ENCODE data around the gene WDR47. TPM values are rescaled to one million over a fixed set of nuclear protein-coding genes. Genes with fewer than 3 reads are reported as not detected.

The WDR47 gene
- polyA plus RNA-seq (2012; ENCODE audit: insufficient read depth, insufficient read length) = 8.6 TPM

GRCh38 chr1:109041621-109042468 lies at the start of gene WDR47:
WDR47 (minus strand) TSS chr1:109042102; CDS start chr1:109023512, 18,590 bp downstream.
- peak within 1 kb of the TSS; percentile 85 for H3K4me3 ChIP-seq (ENCODE audit: low read length)
- DNase-seq (ENCODE audit: low read depth, low spot score) = peak; percentile 94

GRCh38 chr1:109091078-109091838 lies 49.4 kb upstream of the WDR47 start:
- peak overlapping the region; percentile 75 for H3K4me3 ChIP-seq (ENCODE audit: low read length)
- no peak for DNase-seq (ENCODE audit: low read depth, low spot score)

DNA sequence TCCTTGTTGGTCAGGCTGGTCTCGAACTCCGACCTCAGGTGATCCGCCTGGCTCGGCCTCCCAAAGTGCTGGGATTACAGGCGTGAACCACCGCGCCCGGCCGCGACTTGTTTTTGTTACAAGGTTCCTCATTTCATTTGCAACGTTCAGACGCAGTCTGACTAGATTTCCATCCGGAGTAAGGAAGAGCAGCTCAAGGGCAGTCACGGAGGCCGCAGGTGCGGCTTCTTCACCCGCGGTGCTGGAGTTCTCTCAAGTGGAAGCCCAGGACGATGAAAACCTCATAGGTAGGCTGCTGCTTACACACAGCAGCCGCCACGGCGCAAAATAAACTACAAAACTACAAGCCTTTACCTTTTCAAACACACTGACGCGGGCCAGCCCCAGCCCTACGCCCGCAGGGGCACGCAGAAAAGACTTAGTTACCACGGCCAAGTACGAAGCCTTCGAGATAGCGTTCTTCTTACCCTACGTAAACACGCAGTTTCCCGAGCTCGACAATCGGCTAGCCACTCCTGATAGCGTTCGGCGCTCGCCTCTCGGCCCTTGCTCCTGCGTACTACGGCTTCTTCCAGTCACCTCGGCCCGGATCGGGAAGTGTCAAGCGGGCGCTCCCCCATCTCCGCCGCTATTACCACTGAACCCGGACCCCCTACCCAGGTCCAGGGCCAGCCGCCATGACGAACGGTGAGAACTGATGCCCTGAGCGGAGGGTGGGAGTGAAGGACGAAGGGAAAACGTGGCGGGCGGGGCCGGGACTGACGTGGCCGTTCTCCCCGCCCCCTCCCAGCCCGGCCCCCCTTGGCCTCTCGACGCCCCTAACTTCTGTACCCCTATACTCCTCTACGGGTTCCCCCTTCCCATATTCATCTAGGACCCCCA lies 48.5 kb upstream of the WDR47 start, which contains the start of gene TMEM167B:
TSS of gene TMEM167B (plus strand) at position 569 of the 882 bp plus-strand sequence. CDS start at position 678, 109 bp downstream.
- DNase-seq (ENCODE audit: low read depth, low spot score) = peak; percentile 92
- peak within 1 kb of the TSS; percentile 75 for H3K4me3 ChIP-seq (ENCODE audit: low read length)

- H3K4me3 ChIP-seq (ENCODE audit: low read length) = no peak overlapping the region
- no peak for DNase-seq (ENCODE audit: low read depth, low spot score)
Observed at GRCh38 chr1:109089242-109090015, 47.5 kb upstream of the WDR47 start.

- no peak for DNase-seq (ENCODE audit: low read depth, low spot score)
- no peak overlapping the region for H3K4me3 ChIP-seq (ENCODE audit: low read length)
Observed at GRCh38 chr1:109084563-109085517, 42.9 kb upstream of the WDR47 start.

- peak; percentile 42 for DNase-seq (ENCODE audit: low read depth, low spot score)
- no peak overlapping the region for H3K4me3 ChIP-seq (ENCODE audit: low read length)
Observed at GRCh38 chr1:109083923-109084322, 42.0 kb upstream of the WDR47 start.

GRCh38 chr1:109083501-109083900 lies 41.6 kb upstream of the WDR47 start:
- no peak for DNase-seq (ENCODE audit: low read depth, low spot score)
- H3K4me3 ChIP-seq (ENCODE audit: low read length) = no peak overlapping the region

GRCh38 chr1:109080441-109081082 lies 38.7 kb upstream of the WDR47 start:
- H3K4me3 ChIP-seq (ENCODE audit: low read length) = no peak overlapping the region
- no peak for DNase-seq (ENCODE audit: low read depth, low spot score)

GRCh38 chr1:109079240-109079622 lies 37.3 kb upstream of the WDR47 start:
- no peak overlapping the region for H3K4me3 ChIP-seq (ENCODE audit: low read length)
- DNase-seq (ENCODE audit: low read depth, low spot score) = no peak

DNA sequence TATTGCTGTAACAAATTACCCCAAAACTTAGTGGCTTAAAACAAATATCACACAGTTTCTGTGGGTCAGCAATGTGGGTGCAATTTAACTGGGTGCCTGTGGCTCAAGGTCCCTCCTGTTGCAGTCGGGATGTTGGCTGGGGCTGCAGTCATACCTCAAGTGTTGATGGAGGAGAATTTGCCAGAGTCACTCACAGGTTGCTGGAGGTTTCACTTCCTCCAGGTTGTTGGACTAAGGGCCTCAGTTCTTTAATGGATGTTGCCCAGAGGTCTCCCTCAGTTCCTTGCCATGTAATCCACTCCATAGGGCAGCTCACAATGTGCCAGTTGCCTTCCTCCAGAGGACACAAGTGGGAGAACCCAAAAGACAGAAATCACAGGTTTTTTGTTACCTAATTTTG lies 36.4 kb upstream of the WDR47 start:
- no peak for DNase-seq (ENCODE audit: low read depth, low spot score)
- no peak overlapping the region for H3K4me3 ChIP-seq (ENCODE audit: low read length)

DNA sequence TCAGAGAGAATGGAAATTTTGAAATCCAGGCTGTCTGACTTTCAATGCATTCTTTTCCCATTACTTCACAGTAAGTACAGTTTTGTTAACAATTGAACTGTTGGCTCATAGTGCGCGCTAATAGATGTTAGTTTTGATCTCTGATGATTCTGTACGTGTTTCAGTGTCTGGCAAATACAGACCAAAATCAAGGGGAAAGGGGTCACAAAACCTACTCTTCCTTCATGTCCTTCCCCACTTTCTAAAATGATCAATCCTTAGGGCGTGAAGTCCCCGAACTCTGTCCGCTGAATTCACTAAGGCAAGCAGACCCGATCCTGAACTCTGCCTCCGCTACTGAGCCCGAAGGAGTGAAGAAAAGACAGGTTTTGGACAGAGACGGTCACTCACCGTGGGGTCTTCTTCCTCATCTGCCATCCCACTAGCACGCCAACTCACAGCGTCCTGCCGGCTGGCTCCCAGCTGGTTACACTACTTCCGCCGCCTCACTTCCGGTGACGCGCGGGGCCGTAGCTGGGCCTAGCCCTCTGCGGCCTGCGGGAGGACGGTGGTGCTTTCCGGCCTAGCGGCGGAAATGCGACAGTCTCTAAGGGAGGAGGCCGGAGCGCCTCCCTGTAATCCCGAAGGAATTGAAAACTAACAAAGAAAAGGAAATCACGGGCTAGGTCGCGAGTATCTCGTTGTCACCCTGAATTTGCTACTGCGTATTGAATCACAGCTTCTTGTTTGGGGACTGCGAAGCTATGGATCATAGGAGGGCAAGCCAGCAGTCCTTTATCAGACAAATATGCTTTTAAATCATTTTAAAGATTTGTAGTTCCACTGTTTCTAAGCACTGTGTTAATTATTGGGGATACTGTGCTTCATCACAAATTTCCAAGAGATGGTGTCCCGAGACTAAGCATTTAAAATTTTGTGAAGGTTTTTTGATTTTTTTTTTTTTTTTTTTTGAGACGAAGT lies 33.9 kb upstream of the WDR47 start, which contains the start of gene TAF13:
TSS of gene TAF13 (minus strand) at position 473 of the 960 bp plus-strand sequence. CDS start at position 417, 56 bp downstream.
- peak; percentile 69 for DNase-seq (ENCODE audit: low read depth, low spot score)
- H3K4me3 ChIP-seq (ENCODE audit: low read length) = peak within 1 kb of the TSS; percentile 99

DNA sequence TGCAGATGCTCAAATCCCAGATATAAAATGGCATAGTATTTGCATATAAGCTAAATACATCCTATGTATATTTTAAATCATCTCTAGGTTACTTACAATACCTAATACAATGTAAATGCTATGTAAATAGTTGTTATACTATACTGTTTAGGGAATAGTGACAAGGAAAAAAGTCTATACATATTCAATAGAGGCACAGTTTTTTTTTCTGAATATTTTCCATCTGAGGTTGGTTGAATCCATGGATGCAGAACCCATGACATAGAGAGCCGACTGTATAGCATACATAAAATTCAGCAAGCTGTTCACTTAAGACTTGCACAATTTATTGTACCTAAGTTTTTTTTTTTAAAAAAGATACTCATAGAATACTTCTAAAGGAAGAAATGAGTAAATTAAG lies 27.4 kb upstream of the WDR47 start:
- no peak for DNase-seq (ENCODE audit: low read depth, low spot score)
- H3K4me3 ChIP-seq (ENCODE audit: low read length) = no peak overlapping the region

- no peak overlapping the region for H3K4me3 ChIP-seq (ENCODE audit: low read length)
- no peak for DNase-seq (ENCODE audit: low read depth, low spot score)
Observed at GRCh38 chr1:109067883-109068282, 26.0 kb upstream of the WDR47 start.

DNA sequence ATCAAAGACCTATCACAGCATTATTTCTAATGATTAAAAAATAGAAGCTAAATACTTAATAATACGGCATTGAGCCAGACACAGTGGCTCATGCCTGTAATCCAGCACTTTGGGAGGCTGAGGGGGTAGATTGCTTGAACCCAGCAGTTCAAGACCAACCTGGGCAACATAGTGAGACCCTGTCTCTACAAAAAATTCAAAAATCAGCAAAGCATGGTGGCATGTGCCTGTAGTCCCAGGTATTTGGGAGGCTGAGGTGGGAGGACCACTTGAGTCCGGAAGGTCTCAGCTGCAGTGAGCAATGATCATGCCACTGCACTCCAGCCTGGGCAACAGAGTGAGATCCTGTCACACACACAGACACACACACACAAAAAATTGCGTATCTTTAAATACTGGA lies 23.2 kb upstream of the WDR47 start:
- no peak for DNase-seq (ENCODE audit: low read depth, low spot score)
- no peak overlapping the region for H3K4me3 ChIP-seq (ENCODE audit: low read length)

GRCh38 chr1:109061183-109061582 lies 19.3 kb upstream of the WDR47 start:
- no peak for DNase-seq (ENCODE audit: low read depth, low spot score)
- no peak overlapping the region for H3K4me3 ChIP-seq (ENCODE audit: low read length)

- H3K4me3 ChIP-seq (ENCODE audit: low read length) = no peak overlapping the region
- DNase-seq (ENCODE audit: low read depth, low spot score) = no peak
Observed at GRCh38 chr1:109060707-109061106, 18.8 kb upstream of the WDR47 start.

Measured in Jurkat, Clone E6-1 (cell line).